SK-N-MC (cell line): ENCODE results near the gene TMTC1.

Experiments used
- EZH2 ChIP-seq: fragments of 200-600 bp; sonication (generic); IDR thresholded peaks from one replicate; pipeline ENCODE4 v1.6.1; 2017; ENCODE audit warnings: antibody characterized with exemption
- POLR2AphosphoS5 ChIP-seq: IDR thresholded peaks from 2 replicates; pipeline ENCODE4 v1.6.1; 2012; ENCODE audit warnings: mild to moderate bottlenecking, low read depth, low read length, borderline replicate concordance

GRCh38 chr12:29639893-29640495 is 143.7 kb downstream of the TMTC1 start:
- TF ChIP-seq EZH2 (no peak), POLR2AphosphoS5 (no peak)
